Lower lobe of right lung (tissue), 2 donors: Measurements from ENCODE around the gene EIF4B. TPM values are rescaled to one million over a fixed set of nuclear protein-coding genes. Genes with fewer than 3 reads are reported as not detected.

Experiments
- ATAC-seq, 2 donors: fragments of 200-7000 bp; cut with Tn5 transposase; one replicate each; pipeline ENCODE4 v1.9.1; 2020 to 2022; ENCODE audit warnings: mild to moderate bottlenecking in 2 of 2, moderate library complexity in 2 of 2
- DNase-seq: peaks from one replicate; pipeline ENCODE4 v3.0.0-alpha.2; 2020
- H3K27ac ChIP-seq: fragments of 200-600 bp; one replicate; pipeline ENCODE4 v1.8.0; 2022
- H3K27me3 ChIP-seq: fragments of 200-600 bp; one replicate; pipeline ENCODE4 v1.8.0; 2022; ENCODE audit warnings: low read depth
- H3K36me3 ChIP-seq: fragments of 200-600 bp; one replicate; pipeline ENCODE4 v1.8.0; 2022; ENCODE audit warnings: mild to moderate bottlenecking
- H3K4me1 ChIP-seq: fragments of 200-600 bp; one replicate; pipeline ENCODE4 v1.8.0; 2022
- H3K4me3 ChIP-seq: fragments of 200-600 bp; one replicate; pipeline ENCODE4 v1.8.0; 2022; ENCODE audit warnings: mild to moderate bottlenecking
- H3K9me3 ChIP-seq: fragments of 200-600 bp; one replicate; pipeline ENCODE4 v1.8.0; 2022
- CTCF ChIP-seq: fragments of 200-600 bp; IDR thresholded peaks from one replicate; pipeline ENCODE4 v1.8.0; 2022; ENCODE audit warnings: antibody characterized with exemption, mild to moderate bottlenecking
- intact Hi-C: fragments of 100-400 bp; cut with DNase I; formaldehyde crosslinking; loops from one replicate; pipeline ENCODE4 v1.11.0; 2022
- total RNA-seq: library from RNA; stranded (reverse); fragmentation: NEBNext Ultra II Directional; extraction: Animal tissue kit (Norgen Biotek cat#: 25700); gene quantifications from one replicate; pipeline ENCODE4 v1.2.1, GENCODE V29; 2021
- donor health status: DM: no; HTN: yes; CAD: no; lungs with severe emphysema.

The EIF4B gene
- total RNA-seq, 1 donor from 2014 or later: 453 TPM

- Histone ChIP-seq H3K36me3 (peaks cover 99% of the 10 kb centered on the region), H3K27me3 (no peaks in the 10 kb centered on the region), H3K9me3 (no peaks in the 10 kb centered on the region), H3K27ac (peak overlapping the region; percentile 24), H3K4me1 (peaks cover 53% of the 10 kb centered on the region), H3K4me3 (no peak overlapping the region)
- intact Hi-C loops: no loop called here
- no peak for ATAC-seq
- no peak for DNase-seq
- TF ChIP-seq CTCF: no peak
Observed at GRCh38 chr12:53063708-53064612, 57.7 kb downstream of the EIF4B start.

GRCh38 chr12:53064613-53065436 is 58.6 kb downstream of the EIF4B start:
- Histone ChIP-seq H3K9me3 (no peaks in the 10 kb centered on the region), H3K4me1 (peaks cover 50% of the 10 kb centered on the region), H3K27ac (peak overlapping the region; percentile 24), H3K4me3 (no peak overlapping the region), H3K27me3 (no peaks in the 10 kb centered on the region), H3K36me3 (peaks cover 90% of the 10 kb centered on the region)
- DNase-seq (no peak), ATAC-seq (no peak)
- intact Hi-C loops: no loop called here
- no peak for TF ChIP-seq CTCF

GRCh38 chr12:53065470-53065869 is 59.2 kb downstream of the EIF4B start:
- Histone ChIP-seq H3K36me3 (peaks cover 89% of the 10 kb centered on the region), H3K9me3 (no peaks in the 10 kb centered on the region), H3K4me3 (no peak overlapping the region), H3K4me1 (peaks cover 50% of the 10 kb centered on the region), H3K27me3 (no peaks in the 10 kb centered on the region), H3K27ac (no peak overlapping the region)
- no peak for TF ChIP-seq CTCF
- intact Hi-C loops: no loop called here
- DNase-seq (no peak), ATAC-seq (no peak)

GRCh38 chr12:53065975-53066931 is 60.0 kb downstream of the EIF4B start:
- Histone ChIP-seq H3K36me3 (peaks cover 89% of the 10 kb centered on the region), H3K27me3 (no peaks in the 10 kb centered on the region), H3K27ac (peak overlapping the region; percentile 60), H3K4me3 (no peak overlapping the region), H3K4me1 (peaks cover 50% of the 10 kb centered on the region), H3K9me3 (no peaks in the 10 kb centered on the region)
- TF ChIP-seq CTCF: peak; percentile 89
- DNase-seq (peak; percentile 83), ATAC-seq (peak; percentile 65 to 75)
- intact Hi-C loops: no loop called here
